ENCODE results near the gene ZNF521.

The ZNF521 gene

GRCh38 chr18:25251068-25251467, 100.9 kb downstream of the ZNF521 start:
- H3K27me3 Mint-ChIP-seq, result no peaks in the 10 kb centered on the region
- no peaks in the 10 kb centered on the region for H3K36me3 Mint-ChIP-seq (ENCODE audit: insufficient read depth)
- ATAC-seq (replicated peaks; ENCODE audit: extremely low read depth, poor library complexity, severe bottlenecking) (no peak), DNase-seq (ENCODE audit: low spot score in 2 of 2) (no peak)
- no peak overlapping the region for H3K4me3 Mint-ChIP-seq
- H3K4me1 Mint-ChIP-seq, result no peaks in the 10 kb centered on the region
- H3K27ac Mint-ChIP-seq (ENCODE audit: low read depth), result no peak overlapping the region
- peaks cover 8% of the 10 kb centered on the region for H3K9me3 Mint-ChIP-seq

DNA sequence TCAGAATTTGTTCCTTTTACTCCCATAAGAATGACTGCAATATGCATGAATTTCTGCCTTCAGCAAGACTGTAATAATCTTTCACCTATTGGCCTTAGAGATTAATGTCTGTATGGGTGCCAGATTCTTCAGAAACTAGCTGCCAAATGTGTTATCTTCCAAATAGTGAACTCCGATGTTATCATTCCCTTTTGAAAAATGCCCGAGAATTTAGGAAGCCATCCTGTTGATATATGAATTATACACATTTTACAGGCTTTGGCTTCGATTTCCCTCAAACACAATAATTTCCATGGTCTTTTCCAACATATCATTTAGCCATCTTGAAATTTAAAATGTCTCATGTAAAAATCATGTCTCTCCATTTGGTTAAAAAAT, 101.5 kb downstream of the ZNF521 start:
- DNase-seq (ENCODE audit: low spot score in 2 of 2) (no peak), ATAC-seq (replicated peaks; ENCODE audit: extremely low read depth, poor library complexity, severe bottlenecking) (no peak)
- no peaks in the 10 kb centered on the region for H3K36me3 Mint-ChIP-seq (ENCODE audit: insufficient read depth)
- no peak overlapping the region for H3K27ac Mint-ChIP-seq (ENCODE audit: low read depth)
- H3K27me3 Mint-ChIP-seq, result no peaks in the 10 kb centered on the region
- no peak overlapping the region for H3K4me3 Mint-ChIP-seq
- H3K9me3 Mint-ChIP-seq, result peaks cover 5% of the 10 kb centered on the region
- no peaks in the 10 kb centered on the region for H3K4me1 Mint-ChIP-seq

DNA sequence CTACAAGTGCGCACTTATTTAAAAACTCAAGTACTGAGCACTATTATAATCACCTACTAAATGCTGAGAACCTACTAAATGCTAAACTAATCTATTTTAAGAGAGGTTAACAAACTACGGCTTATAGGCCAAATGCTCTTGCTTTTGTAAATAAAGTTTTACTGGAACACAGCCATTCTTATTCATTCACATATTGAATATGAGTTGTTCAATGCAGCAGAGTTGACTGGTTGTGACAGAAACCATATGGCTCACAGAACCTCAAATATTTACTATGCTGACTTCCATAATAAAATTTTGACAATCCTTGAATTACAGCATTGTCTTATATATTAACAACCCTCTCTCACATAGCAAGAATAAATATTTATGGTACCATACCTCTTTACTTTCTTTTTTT, 103.2 kb downstream of the ZNF521 start:
- ATAC-seq (replicated peaks; ENCODE audit: extremely low read depth, poor library complexity, severe bottlenecking), result no peak
- H3K9me3 Mint-ChIP-seq, result peaks cover 5% of the 10 kb centered on the region
- H3K4me1 Mint-ChIP-seq, result no peaks in the 10 kb centered on the region
- H3K27ac Mint-ChIP-seq (ENCODE audit: low read depth), result no peak overlapping the region
- no peak for DNase-seq (ENCODE audit: low spot score in 2 of 2)
- H3K27me3 Mint-ChIP-seq, result no peaks in the 10 kb centered on the region
- H3K4me3 Mint-ChIP-seq, result no peak overlapping the region
- no peaks in the 10 kb centered on the region for H3K36me3 Mint-ChIP-seq (ENCODE audit: insufficient read depth)

DNA sequence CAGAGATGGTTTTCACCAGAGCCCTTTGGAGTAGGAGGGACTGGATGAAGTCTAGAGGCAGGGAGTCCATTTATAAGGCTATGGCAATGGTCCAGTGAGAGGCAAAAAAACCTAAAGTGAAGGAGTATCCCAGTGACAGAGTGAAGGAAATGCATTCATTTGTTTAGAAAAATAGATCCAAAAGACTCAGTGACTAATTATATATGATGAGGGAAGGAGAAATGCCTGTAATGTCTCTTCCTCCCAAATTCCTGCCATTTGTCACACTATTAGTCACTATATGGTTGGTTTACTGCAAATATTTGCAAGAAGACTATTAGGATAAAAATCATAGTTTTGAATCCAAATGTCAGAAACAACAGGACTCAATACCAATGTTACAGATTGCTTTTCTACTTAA, 104.2 kb downstream of the ZNF521 start:
- H3K36me3 Mint-ChIP-seq (ENCODE audit: insufficient read depth), result no peaks in the 10 kb centered on the region
- no peak overlapping the region for H3K4me3 Mint-ChIP-seq
- no peak overlapping the region for H3K27ac Mint-ChIP-seq (ENCODE audit: low read depth)
- H3K27me3 Mint-ChIP-seq, result peaks cover 4% of the 10 kb centered on the region
- no peak for ATAC-seq (replicated peaks; ENCODE audit: extremely low read depth, poor library complexity, severe bottlenecking)
- H3K9me3 Mint-ChIP-seq, result peaks cover 5% of the 10 kb centered on the region
- no peak for DNase-seq (ENCODE audit: low spot score in 2 of 2)
- no peaks in the 10 kb centered on the region for H3K4me1 Mint-ChIP-seq

GRCh38 chr18:25244924-25245698, 106.9 kb downstream of the ZNF521 start:
- ATAC-seq (replicated peaks; ENCODE audit: extremely low read depth, poor library complexity, severe bottlenecking) (no peak), DNase-seq (ENCODE audit: low spot score in 2 of 2) (no peak)
- Mint-ChIP-seq H3K9me3 (peaks cover 5% of the 10 kb centered on the region), H3K27me3 (peaks cover 7% of the 10 kb centered on the region), H3K4me1 (no peaks in the 10 kb centered on the region), H3K36me3 (ENCODE audit: insufficient read depth) (no peaks in the 10 kb centered on the region), H3K27ac (ENCODE audit: low read depth) (no peak overlapping the region), H3K4me3 (no peak overlapping the region)

GRCh38 chr18:25244170-25244569, 107.8 kb downstream of the ZNF521 start:
- Mint-ChIP-seq H3K9me3 (peaks cover 5% of the 10 kb centered on the region), H3K36me3 (ENCODE audit: insufficient read depth) (no peaks in the 10 kb centered on the region), H3K4me1 (no peaks in the 10 kb centered on the region), H3K27me3 (peaks cover 7% of the 10 kb centered on the region), H3K27ac (ENCODE audit: low read depth) (no peak overlapping the region), H3K4me3 (no peak overlapping the region)
- DNase-seq (ENCODE audit: low spot score in 2 of 2), result no peak
- ATAC-seq (replicated peaks; ENCODE audit: extremely low read depth, poor library complexity, severe bottlenecking), result no peak

- Mint-ChIP-seq H3K27ac (ENCODE audit: low read depth) (no peak overlapping the region), H3K36me3 (ENCODE audit: insufficient read depth) (no peaks in the 10 kb centered on the region), H3K4me1 (no peaks in the 10 kb centered on the region), H3K9me3 (peaks cover 5% of the 10 kb centered on the region), H3K4me3 (no peak overlapping the region), H3K27me3 (peaks cover 7% of the 10 kb centered on the region)
- ATAC-seq (replicated peaks; ENCODE audit: extremely low read depth, poor library complexity, severe bottlenecking), result no peak
- DNase-seq (ENCODE audit: low spot score in 2 of 2), result no peak
These were observed 108.2 kb downstream of the ZNF521 start for GRCh38 chr18:25243754-25244153.

DNA sequence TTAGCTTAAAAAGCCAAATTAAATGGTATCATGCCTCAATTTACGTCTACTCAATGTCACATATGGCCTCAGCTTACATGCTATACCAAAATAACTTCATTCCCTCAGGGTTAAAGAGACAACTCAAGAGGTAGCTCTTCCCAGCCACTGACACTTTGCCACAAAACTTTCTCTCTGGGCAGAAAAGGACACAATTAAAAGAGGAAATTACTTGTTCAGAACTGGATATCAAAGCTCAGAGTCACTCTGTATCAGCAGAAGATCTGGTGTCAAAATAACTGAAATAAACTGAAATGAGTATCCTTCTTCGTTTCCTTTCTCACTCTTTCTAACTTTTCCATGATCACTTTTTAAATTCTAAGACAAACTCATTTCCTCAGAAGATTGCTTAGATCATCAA, 108.7 kb downstream of the ZNF521 start:
- ATAC-seq (replicated peaks; ENCODE audit: extremely low read depth, poor library complexity, severe bottlenecking), result no peak
- no peak overlapping the region for H3K4me3 Mint-ChIP-seq

GRCh38 chr18:25240420-25240770, 111.6 kb downstream of the ZNF521 start:
- Mint-ChIP-seq H3K36me3 (ENCODE audit: insufficient read depth) (no peaks in the 10 kb centered on the region), H3K27ac (ENCODE audit: low read depth) (no peak overlapping the region), H3K27me3 (peaks cover 7% of the 10 kb centered on the region), H3K4me1 (no peaks in the 10 kb centered on the region), H3K4me3 (no peak overlapping the region), H3K9me3 (no peaks in the 10 kb centered on the region)
- DNase-seq (ENCODE audit: low spot score in 2 of 2), result no peak
- no peak for ATAC-seq (replicated peaks; ENCODE audit: extremely low read depth, poor library complexity, severe bottlenecking)

More for the DNA sequence above, 108.7 kb downstream of the ZNF521 start:
- H3K27me3 Mint-ChIP-seq, result peaks cover 7% of the 10 kb centered on the region
- no peak for DNase-seq (ENCODE audit: low spot score in 2 of 2)
- peaks cover 5% of the 10 kb centered on the region for H3K9me3 Mint-ChIP-seq
- H3K27ac Mint-ChIP-seq (ENCODE audit: low read depth), result no peak overlapping the region
- no peaks in the 10 kb centered on the region for H3K4me1 Mint-ChIP-seq
- H3K36me3 Mint-ChIP-seq (ENCODE audit: insufficient read depth), result no peaks in the 10 kb centered on the region

DNA sequence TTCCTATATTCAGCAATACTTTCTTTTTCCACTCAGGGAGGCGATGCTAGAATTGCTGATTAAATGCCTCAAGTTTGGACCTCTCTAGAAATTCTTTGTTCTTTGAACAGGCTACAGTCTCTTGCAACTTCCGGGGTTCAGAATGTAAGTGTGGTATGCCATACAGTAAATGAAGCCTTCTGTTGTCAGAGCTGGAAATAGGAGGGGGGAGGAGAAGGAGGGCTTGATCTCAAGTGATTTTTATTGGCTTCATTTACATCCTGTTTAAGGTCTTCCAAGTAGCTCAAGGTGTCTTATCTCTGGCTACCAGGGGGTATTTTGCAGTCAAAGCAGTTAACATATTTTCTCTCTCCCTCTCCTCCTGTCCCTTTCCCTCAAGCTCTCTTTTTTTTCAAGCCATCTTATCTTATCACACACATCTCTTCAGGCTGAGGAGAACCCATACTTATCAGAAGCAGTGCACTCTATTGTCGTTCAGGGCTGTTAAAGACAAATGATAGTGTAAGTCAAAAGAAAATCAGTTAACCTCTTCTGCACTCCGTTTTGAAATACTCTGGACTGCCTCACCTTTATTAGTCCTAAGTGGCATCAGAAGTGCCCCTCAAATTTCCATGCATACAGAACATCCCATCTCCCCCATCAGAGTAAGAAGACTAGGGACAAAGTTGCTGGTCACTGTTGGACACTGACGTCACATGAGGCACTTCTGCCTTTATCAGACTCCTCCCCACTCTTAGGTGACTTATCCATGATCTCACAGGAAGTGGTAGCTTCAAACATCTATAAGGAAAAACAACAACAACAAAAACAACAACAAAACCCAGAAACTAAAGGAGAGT, 112.2 kb downstream of the ZNF521 start:
- Mint-ChIP-seq H3K36me3 (ENCODE audit: insufficient read depth) (no peaks in the 10 kb centered on the region), H3K27ac (ENCODE audit: low read depth) (no peak overlapping the region), H3K27me3 (peaks cover 7% of the 10 kb centered on the region), H3K9me3 (no peaks in the 10 kb centered on the region), H3K4me3 (no peak overlapping the region), H3K4me1 (no peaks in the 10 kb centered on the region)
- ATAC-seq (replicated peaks; ENCODE audit: extremely low read depth, poor library complexity, severe bottlenecking) (peak; percentile 38), DNase-seq (ENCODE audit: low spot score in 2 of 2) (no peak)

DNA sequence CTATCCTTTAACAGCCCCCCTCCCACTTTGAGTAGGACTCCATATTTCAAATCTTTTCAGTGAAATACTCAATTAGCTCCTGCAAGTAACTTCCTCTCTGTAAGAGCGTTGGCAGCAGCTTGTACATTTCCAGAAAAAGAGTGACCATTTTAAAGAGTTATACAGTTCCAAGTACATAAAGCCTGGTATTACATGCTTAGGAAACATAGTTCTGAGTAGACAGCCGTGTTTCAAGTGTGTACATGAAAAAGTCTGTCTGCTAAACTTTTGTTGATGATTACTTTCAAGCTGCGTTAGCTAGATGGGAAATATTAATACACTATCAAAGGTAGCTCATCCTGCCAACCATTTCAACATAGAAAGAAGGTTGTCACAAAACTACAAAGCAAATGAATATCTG, 112.8 kb downstream of the ZNF521 start:
- Mint-ChIP-seq H3K4me3 (no peak overlapping the region), H3K27me3 (peaks cover 8% of the 10 kb centered on the region), H3K36me3 (ENCODE audit: insufficient read depth) (no peaks in the 10 kb centered on the region), H3K9me3 (no peaks in the 10 kb centered on the region), H3K4me1 (no peaks in the 10 kb centered on the region), H3K27ac (ENCODE audit: low read depth) (no peak overlapping the region)
- DNase-seq (ENCODE audit: low spot score in 2 of 2) (no peak), ATAC-seq (replicated peaks; ENCODE audit: extremely low read depth, poor library complexity, severe bottlenecking) (no peak)

GRCh38 chr18:25237571-25238267, 114.2 kb downstream of the ZNF521 start:
- DNase-seq (ENCODE audit: low spot score in 2 of 2) (no peak), ATAC-seq (replicated peaks; ENCODE audit: extremely low read depth, poor library complexity, severe bottlenecking) (no peak)
- Mint-ChIP-seq H3K27ac (ENCODE audit: low read depth) (no peak overlapping the region), H3K4me3 (no peak overlapping the region), H3K27me3 (peaks cover 12% of the 10 kb centered on the region), H3K36me3 (ENCODE audit: insufficient read depth) (no peaks in the 10 kb centered on the region), H3K4me1 (no peaks in the 10 kb centered on the region), H3K9me3 (no peaks in the 10 kb centered on the region)

Data from central memory CD8-positive, alpha-beta T cell (primary cell).